Measurements from ENCODE around the gene UMAD1. TPM values are rescaled to one million over a fixed set of nuclear protein-coding genes. Genes with fewer than 3 reads are reported as not detected.

Gene UMAD1
- total RNA-seq, 2 donors from 2014 or later, result 19.5 to 31.4 TPM

GRCh38 chr7:7772397-7772821, 131.9 kb downstream of the UMAD1 start:
- DNase-seq (ENCODE audit: low spot score), result peak; percentile 26
- H3K4me3 ChIP-seq, result no peak overlapping the region

GRCh38 chr7:7773334-7774309, 133.1 kb downstream of the UMAD1 start:
- intact Hi-C loops (cut with DNase I), result no loop called here
- H3K4me1 ChIP-seq (replicated peaks), result peaks cover 5% of the 10 kb centered on the region
- TF ChIP-seq CTCF (IDR thresholded peaks at IDR 0.05) (no peak), POLR2AphosphoS5 (IDR thresholded peaks at IDR 0.05) (no peak), POLR2A (IDR thresholded peaks at IDR 0.05) (no peak)
- no peak for DNase-seq (ENCODE audit: low spot score)
- H3K36me3 ChIP-seq, result no peaks in the 10 kb centered on the region
- H3K27me3 ChIP-seq (replicated peaks; ENCODE audit: insufficient read depth), result no peaks in the 10 kb centered on the region
- 75% methylated on average over 3 of the region's 3 CpGs for WGBS
- H3K4me3 ChIP-seq, result no peak overlapping the region
- H3K27ac ChIP-seq, result no peak overlapping the region
- no peaks in the 10 kb centered on the region for H3K9me3 ChIP-seq

More at GRCh38 chr7:7772397-7772821, 131.9 kb downstream of the UMAD1 start:
- no peak for TF ChIP-seq POLR2A (IDR thresholded peaks at IDR 0.05)
- TF ChIP-seq POLR2AphosphoS5 (IDR thresholded peaks at IDR 0.05), result peak; percentile 70
- no peak for TF ChIP-seq CTCF (IDR thresholded peaks at IDR 0.05)
- no peaks in the 10 kb centered on the region for H3K9me3 ChIP-seq
- peaks cover 5% of the 10 kb centered on the region for H3K4me1 ChIP-seq (replicated peaks)
- intact Hi-C loops (cut with DNase I), result no loop called here
- H3K27ac ChIP-seq, result peak overlapping the region; percentile 4
- WGBS, result 15% methylated on average over 6 of the region's 6 CpGs
- no peaks in the 10 kb centered on the region for H3K36me3 ChIP-seq
- H3K27me3 ChIP-seq (replicated peaks; ENCODE audit: insufficient read depth), result no peaks in the 10 kb centered on the region

GRCh38 chr7:7779888-7780287, 139.3 kb downstream of the UMAD1 start:
- H3K4me3 ChIP-seq, result no peak overlapping the region
- intact Hi-C loops (cut with DNase I), result no loop called here
- 50% methylated on average over 1 of the region's 1 CpG for WGBS
- TF ChIP-seq POLR2AphosphoS5 (IDR thresholded peaks at IDR 0.05) (no peak), POLR2A (IDR thresholded peaks at IDR 0.05) (no peak), CTCF (IDR thresholded peaks at IDR 0.05) (no peak)
- no peaks in the 10 kb centered on the region for H3K4me1 ChIP-seq (replicated peaks)
- H3K36me3 ChIP-seq, result no peaks in the 10 kb centered on the region
- peak; percentile 20 for DNase-seq (ENCODE audit: low spot score)
- H3K9me3 ChIP-seq, result no peaks in the 10 kb centered on the region
- H3K27ac ChIP-seq, result no peak overlapping the region
- H3K27me3 ChIP-seq (replicated peaks; ENCODE audit: insufficient read depth), result no peaks in the 10 kb centered on the region

- Histone ChIP-seq H3K36me3 (no peaks in the 10 kb centered on the region), H3K4me1 (replicated peaks) (no peaks in the 10 kb centered on the region), H3K9me3 (no peaks in the 10 kb centered on the region), H3K27me3 (replicated peaks; ENCODE audit: insufficient read depth) (no peaks in the 10 kb centered on the region), H3K27ac (no peak overlapping the region), H3K4me3 (no peak overlapping the region)
- WGBS, result 92% methylated on average over 1 of the region's 1 CpG
- TF ChIP-seq CTCF (IDR thresholded peaks at IDR 0.05) (no peak), POLR2AphosphoS5 (IDR thresholded peaks at IDR 0.05) (no peak), POLR2A (IDR thresholded peaks at IDR 0.05) (no peak)
- intact Hi-C loops (cut with DNase I), result no loop called here
- DNase-seq (ENCODE audit: low spot score), result no peak
Observed at GRCh38 chr7:7783001-7783400, 142.4 kb downstream of the UMAD1 start.
